HPDE6-E6E7 (cell line): ENCODE data around the gene PTTG1IP2.
"Not testable (repeated sequence)": the region's sequence is repeated elsewhere in the genome, so short reads cannot be mapped to it uniquely, and the experiment has no call there.

Experiments
- DNase-seq: peaks from one replicate; pipeline ENCODE4 v3.0.0; 2011; ENCODE audit warnings: missing footprints; ENCODE audit errors: extremely low spot score

PTTG1IP2 gene

DNA sequence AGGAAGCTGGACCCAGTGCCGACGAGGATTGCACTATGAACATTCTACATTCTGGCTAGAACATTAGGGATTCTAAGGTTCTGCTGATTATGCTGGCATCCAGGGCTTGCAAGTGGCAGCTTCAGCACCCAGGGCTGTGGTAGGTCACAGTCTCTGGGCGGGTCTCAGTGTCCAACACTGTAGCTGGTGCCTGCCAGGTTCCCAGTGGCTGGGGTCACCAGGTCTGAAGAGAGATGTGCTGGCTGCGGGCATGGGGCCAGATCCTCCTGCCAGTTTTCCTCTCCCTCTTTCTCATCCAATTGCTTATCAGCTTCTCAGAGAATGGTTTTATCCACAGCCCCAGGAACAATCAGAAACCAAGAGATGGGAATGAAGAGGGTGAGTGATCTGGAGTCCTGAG, at the start of gene PTTG1IP2:
Gene PTTG1IP2, plus strand, starts transcription at position 86 of the 400 bp plus-strand sequence. Its CDS starts 148 bp downstream, at position 234.
- DNase-seq: no peak

DNA sequence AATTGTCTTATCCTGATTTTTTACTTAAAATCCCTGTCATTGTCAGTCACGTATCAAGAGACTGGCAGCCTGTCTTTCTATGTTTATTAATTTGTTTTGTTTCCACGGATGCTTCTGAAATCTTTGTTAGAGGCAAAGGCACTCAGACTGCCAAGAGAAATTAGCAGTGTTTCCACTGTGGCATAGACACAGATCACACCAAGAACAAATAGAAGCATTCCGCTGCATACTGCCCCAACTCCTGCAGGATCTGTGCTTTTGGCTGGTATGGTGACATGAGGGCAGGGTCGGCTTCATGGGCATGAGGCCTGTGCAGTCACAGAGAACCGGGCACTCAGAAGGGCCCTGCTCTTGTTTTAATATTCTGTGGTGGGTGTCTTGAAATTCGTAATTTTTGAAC, 47.8 kb upstream of the PTTG1IP2 start:
- DNase-seq: no peak

DNA sequence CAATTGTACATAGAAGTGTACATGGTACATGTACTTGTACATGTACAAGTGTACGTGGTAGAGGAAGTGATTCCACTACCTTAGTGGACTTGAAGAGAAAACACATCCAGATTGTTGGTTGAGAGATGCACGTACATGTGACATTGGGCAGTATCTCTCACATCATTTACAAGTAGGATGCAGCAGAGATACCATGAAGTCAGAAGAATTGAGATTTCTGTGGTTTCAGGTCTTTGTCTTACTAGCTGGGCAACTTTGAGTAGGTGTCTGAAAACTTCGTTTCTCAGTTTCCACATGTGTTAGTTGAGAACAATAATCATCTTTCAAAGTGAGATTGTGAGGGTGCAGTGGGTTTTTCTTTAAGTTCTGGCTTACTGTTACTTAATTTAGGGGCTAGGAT, 44.7 kb upstream of the PTTG1IP2 start:
- no peak for DNase-seq

DNA sequence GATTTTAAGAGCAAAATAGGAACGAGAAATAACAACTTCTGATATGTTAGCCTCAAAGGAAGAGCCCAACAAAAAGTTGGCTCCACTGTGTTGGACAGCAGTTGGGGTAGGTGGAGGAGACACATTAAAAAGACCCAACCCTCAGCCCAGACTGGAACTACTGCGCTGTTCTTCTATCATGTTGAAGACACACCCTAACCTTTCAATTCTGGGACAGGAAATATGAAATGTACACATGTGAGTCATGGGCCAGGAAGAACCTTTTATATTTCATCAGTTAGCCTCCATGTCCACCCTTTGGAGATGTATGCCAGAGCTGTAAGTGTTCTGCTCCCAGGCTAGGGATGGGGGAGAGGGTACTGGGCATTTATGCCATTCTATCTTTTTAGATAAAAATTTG, 44.1 kb upstream of the PTTG1IP2 start:
- peak; percentile 48 for DNase-seq

DNA sequence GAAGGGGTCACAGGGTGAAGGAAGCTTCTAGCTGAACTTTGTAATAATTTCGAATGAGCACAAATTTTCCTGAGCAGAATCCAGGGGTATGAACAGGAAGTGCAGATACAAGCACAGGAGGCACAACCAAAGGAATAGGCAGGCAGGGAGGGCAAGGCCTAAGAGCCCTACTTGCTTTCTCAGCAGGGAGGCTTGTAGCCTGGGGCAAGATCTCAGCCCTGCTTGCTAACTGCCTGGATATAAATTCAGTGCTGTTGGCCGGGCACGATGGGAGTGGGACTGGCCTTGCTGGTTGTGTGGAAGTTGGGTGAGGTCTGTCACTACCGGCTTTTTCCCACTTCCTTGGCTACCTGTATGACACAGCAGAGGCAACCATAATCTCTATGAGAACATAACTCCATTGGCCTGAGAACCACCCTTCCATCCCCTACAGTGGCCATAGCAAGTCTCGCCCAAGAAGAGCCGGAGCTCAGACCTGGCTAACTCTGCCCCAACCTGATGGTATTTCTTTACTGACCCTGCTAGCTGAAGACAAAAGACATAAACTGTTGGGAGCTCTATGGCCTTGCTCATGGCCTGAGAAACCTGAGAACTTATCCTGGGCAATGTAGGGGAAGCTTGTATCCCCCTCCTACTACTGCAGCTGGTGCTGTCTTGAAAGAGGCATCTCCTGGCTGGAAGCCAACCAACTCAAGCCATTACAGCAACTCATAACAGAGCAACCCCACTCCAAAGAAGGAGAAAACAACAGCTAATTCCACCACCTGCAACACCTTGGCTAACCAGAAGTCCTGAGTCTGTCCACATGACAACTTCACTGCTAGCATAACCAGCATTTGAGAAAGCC, 38.6 kb upstream of the PTTG1IP2 start:
- DNase-seq: no peak

DNA sequence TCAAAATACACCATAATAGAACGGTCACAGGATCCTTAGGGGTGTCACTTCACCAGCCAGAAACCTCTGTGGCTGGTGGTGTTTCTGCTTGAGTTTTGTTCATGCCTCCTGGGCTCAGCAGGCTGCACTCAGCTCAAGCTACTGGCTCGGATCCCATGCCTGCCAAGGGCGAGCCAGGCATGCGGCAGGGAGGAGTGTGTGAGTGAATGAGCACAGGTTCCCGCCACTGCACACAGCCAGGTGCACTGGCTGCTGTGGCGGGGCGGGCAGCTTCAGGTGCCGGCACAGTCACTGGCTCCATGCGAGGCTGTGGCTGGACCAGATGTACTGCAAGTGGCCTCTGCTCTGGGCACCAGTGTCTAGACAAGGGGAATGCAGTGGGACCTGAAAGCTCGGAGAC, 36.7 kb upstream of the PTTG1IP2 start:
- no peak for DNase-seq

DNA sequence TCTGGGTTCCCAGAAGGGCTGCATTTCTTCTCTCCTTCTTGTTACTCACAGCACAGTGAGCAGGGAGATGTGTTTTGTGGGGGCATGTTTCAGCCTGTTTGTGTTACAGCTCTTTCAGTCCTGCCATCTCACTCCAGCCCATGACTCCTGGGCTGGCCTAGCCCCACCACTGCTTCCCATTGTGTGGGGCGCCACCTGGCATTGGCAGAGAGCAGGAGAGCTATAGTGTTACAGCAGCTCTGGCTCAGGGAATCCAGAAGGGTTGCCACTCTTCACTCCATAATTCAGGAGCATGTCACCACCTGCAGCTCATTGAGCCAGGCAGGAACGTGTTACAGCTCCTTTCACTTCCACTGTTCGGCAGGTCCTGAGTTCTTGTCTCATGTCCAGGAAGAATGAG, 36.2 kb upstream of the PTTG1IP2 start:
- no peak for DNase-seq

DNA sequence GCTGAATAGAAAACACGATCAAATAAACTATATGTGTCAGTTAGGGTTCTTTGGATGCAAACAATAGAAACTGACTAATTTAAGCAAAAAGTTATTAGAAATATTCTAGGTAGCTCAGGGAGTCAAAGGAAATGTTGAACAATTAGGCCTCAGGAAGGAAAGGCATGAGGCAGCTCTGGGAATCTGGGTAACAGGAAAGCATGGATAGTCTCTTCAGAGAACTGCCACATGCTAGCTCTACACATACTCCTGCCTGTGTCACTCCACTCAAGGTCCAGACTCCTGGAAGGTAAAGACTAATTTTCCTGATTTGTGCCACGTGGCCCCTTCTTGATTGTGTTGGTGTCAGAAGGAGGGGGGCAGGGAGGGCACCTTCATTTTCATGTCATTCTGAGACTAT, 23.8 kb upstream of the PTTG1IP2 start:
- DNase-seq: no peak

DNA sequence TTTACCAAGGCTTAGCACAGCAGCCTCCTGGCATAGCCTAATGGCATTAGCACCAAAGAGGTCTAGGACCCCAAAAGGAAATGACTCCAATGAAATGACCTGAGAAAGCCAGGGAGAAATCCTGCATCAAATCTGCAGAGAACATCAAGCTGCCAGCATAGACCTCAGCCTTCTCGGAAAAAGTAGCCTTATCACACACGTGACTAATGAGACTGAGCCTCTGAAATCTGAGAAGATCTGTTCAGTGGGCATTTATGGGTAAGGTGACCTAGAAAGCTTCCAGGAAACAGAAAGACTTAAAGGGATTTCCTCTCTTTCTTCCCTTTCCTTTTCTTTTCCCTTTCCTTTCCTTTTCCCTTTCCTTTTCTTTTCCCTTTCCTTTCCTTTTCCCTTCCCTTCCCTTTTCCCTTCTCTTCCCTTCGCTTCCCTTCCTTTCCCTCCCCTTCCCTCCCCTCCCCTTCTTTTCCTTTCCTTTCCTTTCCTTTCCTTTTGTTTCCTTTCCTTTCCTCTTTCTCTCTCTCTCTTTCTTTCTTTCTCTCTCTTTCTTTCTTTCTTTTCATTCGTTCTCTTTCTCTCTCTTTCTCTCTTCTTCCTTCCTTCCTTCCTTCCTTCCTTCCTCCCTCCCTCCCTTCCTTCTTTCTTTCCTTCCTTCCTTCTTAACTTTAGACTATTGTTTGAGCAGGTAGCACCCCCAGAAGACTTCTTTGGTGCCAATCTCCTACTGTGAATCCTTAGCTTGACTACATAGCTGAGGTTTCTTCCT, 23.1 kb upstream of the PTTG1IP2 start:
- no peak for DNase-seq

DNA sequence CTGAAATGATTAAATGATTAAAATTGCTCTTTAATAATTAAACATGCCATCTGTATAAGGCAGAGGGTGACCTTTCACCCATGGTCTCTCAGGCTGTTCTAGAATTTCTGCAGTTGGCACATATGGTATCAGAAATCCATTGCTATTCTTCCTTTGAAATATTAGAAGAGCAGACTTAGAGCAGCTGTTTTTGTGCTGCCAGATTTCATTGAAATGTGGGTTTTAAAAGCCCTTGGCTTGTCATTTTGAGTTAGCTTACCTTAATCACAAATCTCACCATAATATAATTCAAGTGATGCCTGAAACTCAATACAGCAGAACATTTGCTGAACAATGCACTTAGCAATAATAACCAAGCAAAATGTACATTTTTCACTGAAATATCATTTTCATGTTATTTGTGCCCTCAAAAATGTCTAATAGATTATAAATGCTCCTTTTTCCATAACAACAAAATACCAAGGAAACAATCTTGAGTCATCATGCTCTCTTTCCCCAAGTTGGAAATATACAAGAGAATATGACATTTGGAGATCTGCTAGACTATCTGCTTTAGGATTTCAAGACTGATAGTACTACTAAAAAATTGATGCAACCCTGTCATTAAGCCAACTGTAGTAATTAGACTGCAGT, 16.1 kb upstream of the PTTG1IP2 start:
- no peak for DNase-seq

DNA sequence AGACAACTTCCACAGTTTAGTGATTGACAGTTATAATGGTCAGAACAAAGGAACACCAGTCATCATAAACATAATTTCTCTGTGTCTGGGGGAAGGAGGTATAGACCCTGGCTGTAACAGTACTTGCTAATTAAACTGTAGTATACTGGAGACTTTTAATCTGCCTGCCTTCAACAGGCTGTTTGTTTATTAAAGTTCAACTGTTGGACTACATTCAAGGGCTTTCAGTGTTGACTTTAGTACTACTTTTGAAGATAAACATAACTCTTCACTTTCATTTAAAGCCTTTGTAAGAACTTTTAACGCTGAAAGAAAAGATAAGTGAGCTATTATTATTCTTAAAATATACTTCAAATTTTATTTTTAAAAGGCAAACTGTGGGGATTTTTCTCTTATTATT, 15.5 kb upstream of the PTTG1IP2 start:
- no peak for DNase-seq

DNA sequence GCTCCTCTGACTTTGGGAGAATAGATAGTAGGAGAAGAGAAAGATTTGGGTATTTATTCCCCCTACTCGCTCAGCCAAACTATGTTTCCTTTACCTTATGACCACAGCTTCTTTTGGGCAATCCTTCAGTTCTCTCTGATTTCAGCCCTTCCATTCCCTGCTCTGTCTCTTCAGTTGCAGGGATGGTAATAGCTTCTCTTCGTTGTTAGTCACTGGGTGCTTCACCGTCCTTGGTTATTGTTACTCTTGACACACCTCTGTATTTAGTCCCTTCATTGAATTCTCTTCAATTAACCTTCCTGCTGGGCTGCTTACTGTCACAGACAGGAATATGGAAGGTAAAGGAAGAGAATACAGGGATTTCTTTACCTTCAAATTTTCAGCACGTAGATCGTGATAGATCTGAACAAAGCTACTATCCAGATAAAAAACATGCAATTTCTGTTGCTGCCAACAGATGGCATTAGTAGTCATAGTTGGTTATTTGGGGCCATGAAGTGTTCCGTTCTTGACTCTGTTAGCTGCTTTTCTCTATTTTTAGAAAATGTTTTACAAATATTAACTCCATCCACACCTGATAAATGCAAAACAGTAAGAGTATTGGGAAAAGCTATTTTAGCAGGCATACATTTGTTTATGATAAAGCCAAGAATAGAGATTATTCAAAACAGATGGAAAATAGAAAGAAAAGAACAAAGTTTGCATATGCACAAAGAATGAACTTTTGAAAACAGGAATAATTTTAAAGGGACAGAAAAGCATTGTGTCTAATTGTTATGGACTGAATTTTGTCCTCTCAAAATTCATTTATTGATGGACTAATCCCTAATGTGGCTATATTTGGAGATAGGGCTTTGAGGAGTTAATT, 14.0 kb upstream of the PTTG1IP2 start:
- DNase-seq: peak; percentile 28

DNA sequence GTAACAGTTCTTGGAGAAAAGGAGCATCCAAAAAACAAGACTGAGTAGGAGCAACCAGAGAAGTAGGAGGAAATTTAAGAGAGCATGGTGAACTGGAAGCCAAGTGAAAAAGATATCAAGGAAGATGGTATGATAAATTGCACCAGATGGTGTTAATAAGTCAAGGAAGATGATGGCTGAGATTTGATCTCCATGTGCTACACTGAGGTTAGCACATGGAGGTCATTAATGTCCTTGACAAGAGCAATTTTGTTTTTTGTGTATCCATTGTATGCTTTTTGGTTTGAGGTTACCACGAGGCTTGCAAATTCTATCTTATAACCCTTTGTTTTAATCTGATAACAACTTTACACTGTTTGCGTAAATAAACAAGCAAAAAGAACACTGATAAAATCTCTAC, 11.3 kb upstream of the PTTG1IP2 start:
- no peak for DNase-seq

DNA sequence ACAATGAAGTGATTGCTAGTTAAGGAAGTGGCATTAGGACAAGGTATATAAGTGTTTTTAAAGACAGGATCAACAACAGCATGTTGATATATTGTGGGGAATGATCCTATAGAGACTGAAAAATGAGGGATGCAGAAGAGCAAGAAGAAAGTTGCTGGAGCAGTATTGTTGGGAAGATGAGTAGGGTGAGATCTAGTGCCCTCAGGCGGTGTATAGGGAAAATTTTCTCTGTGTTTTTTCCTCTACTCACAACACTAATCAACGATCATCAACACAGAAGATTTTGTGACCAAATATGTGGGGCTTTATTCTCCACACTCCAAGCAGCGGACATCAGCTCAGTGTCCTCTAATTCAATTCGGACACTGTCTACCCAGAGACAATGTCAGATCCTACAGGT, 9.6 kb upstream of the PTTG1IP2 start:
- no peak for DNase-seq

DNA sequence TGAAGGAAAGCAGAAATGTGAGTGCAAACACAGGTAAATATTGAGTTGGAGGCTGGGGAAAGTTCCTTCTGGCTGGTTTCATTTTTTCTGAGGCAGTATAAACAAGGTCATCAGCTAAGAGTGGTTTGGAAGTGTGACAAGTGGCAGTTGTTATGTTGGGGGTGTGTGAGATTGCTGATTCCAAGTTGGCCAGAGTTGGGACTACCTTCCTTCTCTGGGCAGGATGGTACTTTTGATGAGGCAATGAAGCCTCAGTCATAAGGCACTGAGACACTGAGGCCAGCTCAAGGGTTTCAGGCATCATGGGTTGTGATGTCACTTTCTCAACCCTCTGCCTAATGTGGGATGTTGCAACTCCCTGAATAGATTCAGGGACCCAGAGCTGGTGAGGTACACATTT, 8.2 kb upstream of the PTTG1IP2 start:
- no peak for DNase-seq

DNA sequence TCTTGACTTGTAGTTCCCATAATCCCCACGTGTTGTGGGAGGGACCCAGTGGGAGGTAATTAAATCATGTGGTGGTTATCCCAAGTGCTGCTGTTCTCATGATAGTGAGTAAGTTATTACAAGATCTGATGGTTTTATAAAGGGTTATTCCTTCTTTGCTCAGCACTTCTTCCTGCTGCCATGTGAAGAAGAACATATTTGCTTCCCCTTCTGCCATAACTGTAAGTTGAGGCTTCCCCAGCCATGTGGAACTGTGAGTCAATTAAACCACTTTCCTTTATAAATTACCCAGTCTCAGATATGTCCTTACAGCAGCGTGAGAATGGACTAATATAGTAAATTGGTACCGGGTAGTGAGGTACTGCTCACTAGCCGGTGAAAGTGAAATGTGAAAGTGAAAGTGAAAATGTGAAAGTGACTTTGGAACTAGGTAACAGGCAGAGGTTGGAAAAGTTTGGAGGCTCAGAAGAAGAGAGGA, 6.2 kb upstream of the PTTG1IP2 start:
- not testable (repeated sequence) for DNase-seq

DNA sequence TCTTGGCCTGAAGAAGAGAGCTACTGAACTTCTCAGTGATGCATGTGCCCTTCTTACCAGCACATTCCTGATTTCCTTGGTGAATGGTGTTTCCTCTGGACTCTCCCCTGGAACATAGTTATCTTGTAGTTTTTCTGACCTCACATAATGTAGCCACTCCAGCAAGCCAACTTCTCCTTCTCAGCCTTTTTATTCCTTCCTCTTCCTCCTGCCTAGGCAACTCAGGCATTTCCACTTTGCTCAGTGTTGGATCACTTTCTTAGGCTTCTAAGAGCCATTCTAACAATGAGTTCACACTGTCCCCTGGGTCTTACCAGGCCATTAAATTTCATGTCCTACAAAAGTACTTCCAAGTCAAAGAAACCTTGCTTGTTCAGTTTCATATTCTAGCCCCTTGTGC, 3.6 kb upstream of the PTTG1IP2 start:
- no peak for DNase-seq

DNA sequence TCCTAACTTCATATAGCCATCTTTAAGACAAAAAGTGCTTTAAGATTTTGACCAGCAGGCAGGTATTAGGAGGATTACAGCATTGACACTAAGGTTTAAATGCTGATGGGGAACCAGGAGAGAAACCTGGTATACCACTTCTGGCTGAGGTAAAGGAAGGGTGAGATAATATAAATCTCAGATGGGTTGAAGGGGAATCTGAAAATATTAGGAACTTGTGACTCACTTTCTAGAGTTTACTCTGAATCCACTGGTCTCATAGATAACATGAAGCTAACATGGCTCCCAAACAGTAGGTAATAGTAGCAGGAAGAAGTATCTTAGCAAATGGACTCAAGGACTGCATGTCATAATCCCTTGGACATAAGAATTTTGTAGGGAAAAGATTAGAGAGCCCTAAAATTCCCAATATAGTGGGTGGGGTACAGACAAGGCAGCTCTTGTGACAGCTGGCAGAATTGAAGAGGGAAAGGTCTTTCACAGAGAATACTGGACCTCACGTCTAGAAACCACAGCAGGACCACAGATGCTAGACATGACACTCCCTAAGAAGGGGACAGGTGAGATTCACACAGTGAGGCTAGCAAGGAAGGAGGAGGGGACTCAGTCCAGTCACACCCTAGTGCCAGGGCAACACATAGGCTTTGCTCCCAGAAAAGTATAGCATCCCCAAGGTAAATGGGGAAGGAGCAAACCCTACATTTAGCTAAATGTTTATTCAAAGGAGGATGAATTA, 3.5 kb downstream of the PTTG1IP2 start:
- DNase-seq: no peak

DNA sequence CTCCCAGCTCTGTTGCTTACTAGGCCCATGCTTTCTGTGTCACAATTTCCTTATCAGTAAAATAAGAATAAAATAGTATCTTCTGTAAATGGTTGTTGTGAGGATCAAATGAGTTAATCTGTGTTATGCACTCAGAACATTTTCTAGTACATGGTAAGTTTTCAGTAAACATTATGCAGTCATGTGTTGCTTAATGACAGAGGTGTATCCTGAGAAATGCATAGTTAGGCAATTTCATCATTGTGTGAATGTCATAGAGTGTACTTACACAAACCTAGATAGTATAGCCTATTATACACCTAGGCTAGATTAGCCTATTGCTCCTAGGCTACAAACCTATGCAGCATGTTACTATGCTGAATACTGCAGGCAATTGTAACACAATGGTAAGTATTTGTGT, 4.4 kb downstream of the PTTG1IP2 start:
- DNase-seq: no peak

DNA sequence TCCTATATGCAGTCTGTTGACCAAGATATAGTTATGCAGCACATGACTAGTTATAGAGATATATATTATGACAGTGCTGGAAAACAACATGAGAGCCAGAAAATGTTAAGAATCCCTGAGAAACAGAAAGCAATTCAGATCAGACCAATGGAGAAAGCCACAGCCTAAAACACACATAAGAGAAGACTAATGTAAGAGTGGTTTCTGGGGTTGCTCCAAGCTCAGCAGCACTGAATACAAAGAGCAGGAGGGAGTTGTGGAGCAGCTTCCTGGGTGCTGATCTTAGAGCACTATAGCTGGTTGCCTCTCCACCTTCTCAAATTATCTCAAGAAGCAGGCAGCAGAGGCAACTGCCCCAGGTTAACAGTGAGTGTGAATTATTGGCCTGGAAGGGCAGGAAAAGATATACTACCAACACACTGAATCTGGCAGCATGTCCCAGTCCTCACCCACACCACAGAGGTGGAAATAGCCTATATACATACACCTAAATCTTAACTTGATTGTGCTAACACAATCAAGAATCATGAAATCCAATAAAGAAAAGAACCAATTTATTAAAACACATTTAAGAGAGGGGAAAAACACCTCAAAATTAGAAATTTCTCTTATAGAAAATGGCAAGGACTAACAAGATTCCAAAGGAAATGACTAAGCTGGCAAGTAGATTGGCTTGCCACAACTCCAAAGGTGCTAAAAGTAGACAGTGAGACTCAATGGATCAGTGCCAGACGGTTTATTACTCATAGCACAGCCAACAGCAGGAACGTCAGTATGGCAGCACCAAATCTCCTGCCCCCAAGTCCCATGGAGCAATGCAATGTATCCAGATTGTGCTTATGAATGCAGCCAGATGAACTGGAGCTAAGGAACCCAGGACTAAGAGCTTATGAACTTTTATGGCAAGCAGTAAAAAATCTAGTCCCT, 5.1 kb downstream of the PTTG1IP2 start:
- peak; percentile 61 for DNase-seq
